GM19463 (cell line): ENCODE data around the gene ANKRD34A.

Experiments used
- ATAC-seq: cut with Tn5 transposase; IDR thresholded peaks from one replicate; pipeline ENCODE4 v1.9.1; 2021; ENCODE audit warnings: mild to moderate bottlenecking, moderate library complexity; ENCODE audit not compliant: unreplicated experiment

ANKRD34A gene

GRCh38 chr1:145964328-145965118, at the start of gene ANKRD34A, which contains the start of gene POLR3GL:
Gene ANKRD34A, minus strand, starts transcription at chr1:145964575. Its CDS starts 2,816 bp downstream, at chr1:145961759.
Gene POLR3GL, plus strand, starts transcription at chr1:145964690. Its CDS starts 10,176 bp downstream, at chr1:145974866.
- ATAC-seq = peak; percentile 91

- ATAC-seq = no peak
Observed at GRCh38 chr1:146013559-146013922, 49.2 kb upstream of the ANKRD34A start.

- ATAC-seq = no peak
Observed at GRCh38 chr1:146012703-146013558, 48.6 kb upstream of the ANKRD34A start.

DNA sequence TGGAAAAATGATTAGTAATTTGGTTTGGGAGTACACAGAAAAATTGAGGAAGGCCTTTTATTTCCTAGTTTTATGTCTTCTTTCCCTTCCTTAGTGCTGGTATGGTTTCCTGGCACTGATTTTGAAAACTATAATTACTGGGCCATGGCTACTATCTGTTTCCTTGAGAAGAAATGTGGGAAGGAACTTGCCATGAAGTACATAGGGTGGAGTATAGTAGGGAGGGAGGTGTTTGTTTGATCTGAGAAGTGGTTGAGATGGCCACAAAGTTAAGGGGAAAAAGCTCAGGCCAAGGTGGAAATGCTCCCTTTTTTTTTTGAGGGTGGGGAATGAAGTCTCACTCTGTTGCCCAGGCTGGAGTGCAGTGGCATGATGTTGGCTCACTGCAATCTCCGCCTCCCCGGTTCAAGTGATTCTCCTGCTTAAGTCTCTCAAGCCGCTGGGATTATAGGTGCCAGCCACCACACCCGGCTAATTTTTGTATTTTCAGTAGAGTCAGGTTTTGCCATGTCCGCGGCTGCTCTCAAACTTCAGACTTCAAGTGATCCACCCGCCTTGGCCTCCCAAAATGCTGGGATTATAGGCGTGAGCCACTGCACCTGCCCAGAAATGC, 45.9 kb upstream of the ANKRD34A start:
- no peak for ATAC-seq

GRCh38 chr1:146007489-146008133, 43.2 kb upstream of the ANKRD34A start:
- ATAC-seq = no peak

DNA sequence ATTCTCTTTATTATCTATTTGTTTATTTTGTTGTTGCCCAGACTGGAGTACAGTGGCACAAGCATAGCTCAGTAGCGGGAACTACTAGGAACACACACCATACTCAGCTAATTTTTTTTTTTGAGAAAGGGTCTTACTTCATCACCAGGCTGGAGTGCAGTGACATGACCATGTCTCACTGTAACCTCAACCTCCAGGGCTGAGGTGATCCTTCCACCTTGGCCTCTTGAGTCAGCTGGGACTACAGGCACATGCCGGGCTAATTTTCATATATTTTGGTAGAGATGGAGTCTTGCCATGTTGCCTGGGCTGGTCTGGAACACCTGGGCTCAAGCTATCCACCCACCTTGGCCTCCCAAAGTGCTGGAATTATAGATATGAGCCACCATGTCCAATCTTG, 37.3 kb upstream of the ANKRD34A start:
- ATAC-seq = no peak

DNA sequence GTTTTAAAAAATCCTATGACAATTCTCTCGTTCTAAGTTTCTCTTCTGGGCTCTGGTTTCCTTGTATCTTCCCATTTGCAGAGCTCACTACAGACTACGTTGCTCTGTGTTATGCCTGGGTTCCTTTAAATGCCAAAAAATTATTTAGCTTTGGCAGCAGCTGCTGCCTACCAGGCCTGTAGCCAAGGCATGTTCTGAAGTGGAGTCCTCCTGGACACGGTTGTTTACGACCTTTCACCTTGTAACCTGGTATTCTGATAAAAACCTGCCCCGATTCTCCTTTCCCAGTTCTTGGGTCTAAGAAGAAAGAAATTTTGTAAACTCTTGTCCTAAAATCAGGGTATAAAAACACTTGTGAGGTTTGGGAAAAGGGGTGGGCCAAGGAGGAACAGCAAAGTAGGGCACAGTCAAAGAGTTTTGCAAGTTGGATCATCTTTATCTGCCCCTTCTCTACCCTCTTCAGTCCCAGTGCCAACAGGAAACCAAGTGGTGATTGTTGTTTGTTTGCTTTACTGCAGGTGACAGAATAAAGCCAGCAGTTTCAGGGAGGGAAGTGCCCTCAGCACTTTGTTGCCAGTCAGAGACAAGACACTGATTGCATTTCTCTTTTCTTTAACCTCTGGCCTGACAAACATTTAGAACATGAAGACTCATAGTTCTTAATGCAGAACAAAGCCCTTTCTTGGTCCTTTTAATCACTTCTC, 35.1 kb upstream of the ANKRD34A start:
- ATAC-seq = no peak

DNA sequence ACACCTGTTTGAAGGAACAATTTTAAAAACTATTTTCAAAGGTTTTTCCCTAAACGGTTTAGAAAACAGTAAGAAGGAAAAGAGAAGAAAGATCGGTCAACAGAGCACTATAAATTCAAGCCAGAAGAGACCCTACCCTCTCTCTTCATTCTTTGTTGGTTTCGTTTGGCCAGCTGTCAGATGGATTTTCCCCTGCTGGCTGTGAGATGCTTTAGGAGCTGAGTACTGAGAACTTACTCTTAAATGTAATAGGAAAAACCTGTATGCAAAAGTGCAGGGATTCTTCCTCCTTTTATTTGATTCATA, 33.3 kb upstream of the ANKRD34A start:
- no peak for ATAC-seq

- ATAC-seq = no peak
Observed at GRCh38 chr1:145997016-145997717, 32.8 kb upstream of the ANKRD34A start.

- ATAC-seq = peak; percentile 97
Observed at GRCh38 chr1:145996433-145997015, 32.1 kb upstream of the ANKRD34A start, which contains the start of gene TXNIP. Gene TXNIP, minus strand, starts transcription at chr1:145996579. Its CDS starts 313 bp downstream, at chr1:145996266.

GRCh38 chr1:145995964-145996432, 31.6 kb upstream of the ANKRD34A start:
- ATAC-seq = no peak

DNA sequence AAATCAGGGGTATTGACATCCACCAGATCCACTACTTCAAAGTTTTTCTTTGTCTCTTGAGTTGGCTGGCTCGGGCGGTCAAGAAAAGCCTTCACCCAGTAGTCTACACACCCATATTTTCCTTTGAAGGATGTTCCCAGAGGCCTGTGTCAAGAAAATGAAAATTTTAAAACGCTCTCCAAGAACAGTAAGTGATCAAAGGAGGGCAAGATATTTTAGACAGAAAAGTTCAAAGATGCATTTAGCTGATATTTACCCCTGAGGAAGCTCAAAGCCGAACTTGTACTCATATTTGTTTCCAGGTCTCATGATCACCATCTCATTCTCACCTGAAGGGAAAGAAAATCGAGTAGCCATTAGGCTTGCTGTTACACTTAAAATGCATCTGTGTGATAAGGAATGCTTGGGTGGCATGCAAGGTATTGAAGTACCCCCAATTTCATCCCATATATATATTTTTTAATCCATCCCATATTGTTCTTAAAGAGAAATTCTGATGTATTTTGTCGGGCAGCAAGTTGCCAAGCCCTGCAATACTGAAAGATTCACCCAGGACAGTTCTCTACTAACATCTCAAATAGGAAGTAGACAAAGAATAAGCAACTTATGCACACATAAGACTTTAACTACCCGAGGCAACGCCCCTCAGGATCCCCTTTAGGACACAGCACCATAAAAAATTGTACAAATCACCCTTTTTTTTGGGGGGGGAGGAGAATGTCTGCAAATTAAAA, 30.9 kb upstream of the ANKRD34A start:
- no peak for ATAC-seq

DNA sequence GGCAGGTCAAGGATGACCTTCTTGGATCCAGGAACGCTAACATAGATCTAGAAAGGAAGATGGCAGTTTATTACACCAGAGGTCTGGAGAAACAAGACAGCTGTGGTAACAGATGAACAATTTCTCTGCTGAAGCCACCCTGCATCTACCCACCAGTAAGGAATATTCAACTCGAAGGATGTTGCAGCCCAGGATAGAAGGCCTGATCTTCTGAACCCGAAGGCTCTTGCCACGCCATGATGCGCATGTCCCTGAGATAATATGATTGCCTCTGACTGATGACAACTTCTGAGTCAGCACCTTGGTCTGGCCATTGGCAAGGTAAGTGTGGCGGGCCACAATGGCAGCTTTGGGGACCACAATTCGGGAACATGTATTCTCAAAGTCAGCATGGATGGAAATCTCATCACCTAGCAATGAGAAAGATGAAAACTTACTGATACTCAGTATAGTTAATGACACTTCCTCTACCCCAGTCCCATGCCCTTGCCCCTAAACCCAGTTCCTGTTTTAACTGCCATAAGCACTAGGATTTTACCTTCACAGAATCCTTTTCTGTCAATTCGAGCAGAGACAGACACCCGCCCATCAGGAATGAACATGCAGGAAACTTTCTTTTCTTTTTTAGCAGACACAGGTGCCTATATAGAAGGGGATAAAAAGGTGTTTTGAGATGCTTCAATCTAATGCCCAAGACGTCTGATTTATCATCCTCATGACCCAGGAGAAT, 30.2 kb upstream of the ANKRD34A start:
- no peak for ATAC-seq

- ATAC-seq = no peak
Observed at GRCh38 chr1:145993618-145994390, 29.4 kb upstream of the ANKRD34A start.

DNA sequence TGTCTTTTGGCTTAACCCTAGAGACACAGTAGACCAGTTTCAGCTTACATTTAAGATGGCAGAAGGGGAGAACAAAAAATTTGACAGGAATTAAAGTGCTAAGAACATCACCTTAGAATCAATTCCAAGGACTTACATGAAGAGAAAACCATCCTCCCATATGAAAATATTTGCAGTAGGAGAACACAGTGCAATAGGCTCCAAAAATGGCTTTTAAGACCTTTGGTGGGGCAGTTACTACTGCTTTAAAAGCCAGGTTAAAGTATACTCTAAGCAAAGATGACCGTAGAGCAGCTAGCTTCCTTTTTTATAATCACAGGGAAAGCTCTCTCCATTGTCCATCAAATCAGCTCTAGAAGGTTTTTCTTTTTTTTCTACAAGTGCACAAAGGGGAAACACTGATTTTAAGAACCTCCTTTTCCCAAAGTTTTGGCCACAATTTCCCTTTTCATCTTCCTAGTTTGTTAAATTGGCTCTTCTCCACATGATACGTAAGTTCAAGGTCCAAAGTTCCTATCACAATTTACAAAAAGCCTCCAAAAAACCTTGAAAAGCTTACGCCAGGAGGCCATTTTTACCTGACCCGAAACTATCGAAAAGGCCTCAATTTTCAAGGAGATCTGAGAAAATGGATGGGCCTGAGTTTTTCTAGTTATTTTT, 28.7 kb upstream of the ANKRD34A start:
- ATAC-seq = no peak

DNA sequence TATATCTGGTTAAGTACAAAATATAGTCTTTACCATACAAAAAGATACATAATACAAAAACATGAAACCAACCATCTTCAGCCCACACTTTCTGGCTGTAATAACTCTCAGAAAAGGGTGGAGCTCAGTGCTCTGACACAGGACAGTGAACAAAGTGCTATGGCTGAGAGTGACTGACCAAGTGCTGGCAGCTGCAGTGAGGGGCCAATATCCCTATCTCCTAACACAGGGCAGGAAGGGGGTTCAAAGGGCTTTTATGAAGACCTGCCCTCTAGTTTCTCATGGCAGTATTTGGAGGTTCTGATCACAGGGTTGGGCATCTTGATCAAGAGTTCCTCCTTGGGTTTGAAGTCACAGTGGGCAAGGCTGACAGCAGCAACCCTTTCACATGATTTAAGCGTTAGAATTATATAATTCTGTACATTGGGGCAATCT, 28.1 kb upstream of the ANKRD34A start:
- no peak for ATAC-seq
